ENCODE data around the gene GOLIM4. TPM values are rescaled to one million over a fixed set of nuclear protein-coding genes. Genes with fewer than 3 reads are reported as not detected.

The GOLIM4 gene
- total RNA-seq, 1 donor from 2014 or later = 31.0 TPM

- DNase-seq (ENCODE audit: low read depth) = no peak
- TF ChIP-seq, protein P1, sequence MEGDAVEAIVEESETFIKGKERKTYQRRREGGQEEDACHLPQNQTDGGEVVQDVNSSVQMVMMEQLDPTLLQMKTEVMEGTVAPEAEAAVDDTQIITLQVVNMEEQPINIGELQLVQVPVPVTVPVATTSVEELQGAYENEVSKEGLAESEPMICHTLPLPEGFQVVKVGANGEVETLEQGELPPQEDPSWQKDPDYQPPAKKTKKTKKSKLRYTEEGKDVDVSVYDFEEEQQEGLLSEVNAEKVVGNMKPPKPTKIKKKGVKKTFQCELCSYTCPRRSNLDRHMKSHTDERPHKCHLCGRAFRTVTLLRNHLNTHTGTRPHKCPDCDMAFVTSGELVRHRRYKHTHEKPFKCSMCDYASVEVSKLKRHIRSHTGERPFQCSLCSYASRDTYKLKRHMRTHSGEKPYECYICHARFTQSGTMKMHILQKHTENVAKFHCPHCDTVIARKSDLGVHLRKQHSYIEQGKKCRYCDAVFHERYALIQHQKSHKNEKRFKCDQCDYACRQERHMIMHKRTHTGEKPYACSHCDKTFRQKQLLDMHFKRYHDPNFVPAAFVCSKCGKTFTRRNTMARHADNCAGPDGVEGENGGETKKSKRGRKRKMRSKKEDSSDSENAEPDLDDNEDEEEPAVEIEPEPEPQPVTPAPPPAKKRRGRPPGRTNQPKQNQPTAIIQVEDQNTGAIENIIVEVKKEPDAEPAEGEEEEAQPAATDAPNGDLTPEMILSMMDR (conservative IDR thresholded peaks at IDR 0.05; ENCODE audit: low read depth, low read length) = no peak
- H3K4me3 ChIP-seq (ENCODE audit: low read depth, low read length) = no peak overlapping the region
Observed at GRCh38 chr3:168054447-168054846, 41.3 kb downstream of the GOLIM4 start.

DNA sequence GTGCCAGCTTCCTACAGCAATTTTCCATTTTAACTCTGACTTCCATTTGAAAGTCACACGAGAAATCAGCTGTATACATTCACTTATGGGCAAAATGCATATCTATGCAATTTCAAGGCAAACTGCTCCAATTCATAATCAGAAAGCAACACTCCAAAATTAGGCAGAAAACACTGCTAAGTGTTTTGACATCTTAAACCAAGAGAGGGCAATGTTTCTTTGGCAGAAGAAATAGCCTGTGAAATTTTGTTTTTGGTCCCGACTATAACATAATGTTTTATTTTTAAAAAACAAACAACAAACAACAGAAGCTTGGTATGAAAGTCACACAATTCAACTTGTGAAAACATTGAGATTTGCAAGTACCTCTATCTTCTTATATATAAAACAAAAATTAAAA is 42.6 kb downstream of the GOLIM4 start:
- no peak overlapping the region for H3K4me3 ChIP-seq (ENCODE audit: low read depth, low read length)
- no peak for DNase-seq (ENCODE audit: low read depth)
- TF ChIP-seq, protein P1 (conservative IDR thresholded peaks at IDR 0.05; ENCODE audit: low read depth, low read length) = peak; percentile 42

GRCh38 chr3:168052515-168052914 is 43.2 kb downstream of the GOLIM4 start:
- TF ChIP-seq, protein P1 (conservative IDR thresholded peaks at IDR 0.05; ENCODE audit: low read depth, low read length) = no peak
- no peak for DNase-seq (ENCODE audit: low read depth)
- H3K4me3 ChIP-seq (ENCODE audit: low read depth, low read length) = no peak overlapping the region

DNA sequence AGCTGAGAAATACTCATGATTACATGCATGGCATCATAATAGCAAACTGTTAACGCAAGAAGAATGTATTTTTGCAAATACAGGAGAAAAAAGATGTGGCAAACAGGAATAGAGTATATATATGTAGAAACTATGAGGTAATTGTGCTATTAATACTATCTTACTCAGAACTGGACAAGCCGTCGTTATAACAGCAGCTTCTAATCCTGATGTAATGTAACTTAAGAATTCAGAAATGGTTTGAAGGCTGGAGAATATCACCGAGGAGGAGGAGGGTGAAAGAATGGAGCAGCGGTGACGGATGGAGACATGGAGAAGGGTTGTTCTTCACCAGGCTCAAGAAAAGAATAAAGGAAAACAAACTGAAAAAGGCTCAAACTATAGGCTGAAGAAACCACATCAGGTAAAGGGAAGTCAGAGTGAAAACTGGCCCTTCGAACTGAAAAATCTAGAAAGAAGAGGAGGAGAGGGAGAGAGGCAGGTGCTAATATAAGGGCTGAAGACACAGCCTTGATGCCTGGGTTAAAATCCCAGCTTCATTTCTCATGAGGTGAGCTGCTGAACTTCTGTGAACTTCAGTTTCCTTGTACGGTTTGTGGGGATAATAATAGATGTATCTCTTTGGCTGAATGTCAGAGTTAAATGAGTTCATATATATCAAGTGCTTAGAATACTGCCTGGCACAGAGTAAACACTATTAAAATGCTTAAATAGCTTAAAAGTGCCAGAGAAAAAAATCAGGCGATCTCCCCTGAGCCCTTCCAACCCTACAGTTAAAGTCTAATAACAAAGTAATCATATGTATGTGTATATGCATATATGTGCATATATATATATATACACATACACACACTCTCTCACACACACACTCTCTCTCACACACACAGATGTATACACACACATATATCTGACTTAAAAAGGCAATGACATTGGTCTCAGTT is 43.9 kb downstream of the GOLIM4 start:
- no peak overlapping the region for H3K4me3 ChIP-seq (ENCODE audit: low read depth, low read length)
- no peak for DNase-seq (ENCODE audit: low read depth)
- TF ChIP-seq, protein P1 (conservative IDR thresholded peaks at IDR 0.05; ENCODE audit: low read depth, low read length) = no peak

GRCh38 chr3:168051070-168051469 is 44.7 kb downstream of the GOLIM4 start:
- no peak overlapping the region for H3K4me3 ChIP-seq (ENCODE audit: low read depth, low read length)
- TF ChIP-seq, protein P1 (conservative IDR thresholded peaks at IDR 0.05; ENCODE audit: low read depth, low read length) = no peak
- no peak for DNase-seq (ENCODE audit: low read depth)

DNA sequence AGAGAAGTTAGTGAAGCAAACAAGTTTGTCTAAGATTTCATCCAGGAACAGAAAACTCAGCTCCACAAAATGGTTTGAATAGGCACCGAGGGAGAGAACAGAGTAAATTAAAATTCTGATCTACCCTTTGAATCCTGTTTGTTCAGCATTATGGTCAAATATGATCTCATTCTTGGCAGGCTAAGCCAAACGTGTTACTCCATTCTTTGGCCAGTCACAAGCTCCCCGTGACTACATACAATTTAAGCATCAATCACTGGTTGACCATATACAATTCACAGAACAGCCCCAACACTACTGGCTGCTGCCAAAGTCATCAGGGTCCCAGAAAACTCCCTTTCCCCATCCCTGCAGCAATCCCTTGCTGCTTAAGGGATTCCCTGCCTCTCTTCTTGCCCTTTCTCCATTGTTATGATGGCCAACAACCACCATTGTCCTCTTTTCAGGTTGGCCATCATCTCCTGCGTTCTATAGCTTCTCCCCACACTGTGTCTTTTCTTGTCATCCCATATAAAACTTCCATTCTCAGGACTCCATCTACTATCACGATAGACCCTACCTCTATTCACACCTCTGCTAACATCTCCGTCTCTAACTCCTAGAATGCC is 46.3 kb downstream of the GOLIM4 start:
- TF ChIP-seq, protein P1 (conservative IDR thresholded peaks at IDR 0.05; ENCODE audit: low read depth, low read length) = no peak
- peak; percentile 20 for DNase-seq (ENCODE audit: low read depth)
- H3K4me3 ChIP-seq (ENCODE audit: low read depth, low read length) = no peak overlapping the region
